ENCODE results near the gene TMCO6. TPM values are rescaled to one million over a fixed set of nuclear protein-coding genes. Genes with fewer than 3 reads are reported as not detected.

The TMCO6 gene
- total and polyA plus RNA-seq, 9 of the 15 experiments (the other 6 are each of a cell fraction or from before 2014, with no cell fraction given), result 3.4 to 46.4 (median 16.7) TPM

DNA sequence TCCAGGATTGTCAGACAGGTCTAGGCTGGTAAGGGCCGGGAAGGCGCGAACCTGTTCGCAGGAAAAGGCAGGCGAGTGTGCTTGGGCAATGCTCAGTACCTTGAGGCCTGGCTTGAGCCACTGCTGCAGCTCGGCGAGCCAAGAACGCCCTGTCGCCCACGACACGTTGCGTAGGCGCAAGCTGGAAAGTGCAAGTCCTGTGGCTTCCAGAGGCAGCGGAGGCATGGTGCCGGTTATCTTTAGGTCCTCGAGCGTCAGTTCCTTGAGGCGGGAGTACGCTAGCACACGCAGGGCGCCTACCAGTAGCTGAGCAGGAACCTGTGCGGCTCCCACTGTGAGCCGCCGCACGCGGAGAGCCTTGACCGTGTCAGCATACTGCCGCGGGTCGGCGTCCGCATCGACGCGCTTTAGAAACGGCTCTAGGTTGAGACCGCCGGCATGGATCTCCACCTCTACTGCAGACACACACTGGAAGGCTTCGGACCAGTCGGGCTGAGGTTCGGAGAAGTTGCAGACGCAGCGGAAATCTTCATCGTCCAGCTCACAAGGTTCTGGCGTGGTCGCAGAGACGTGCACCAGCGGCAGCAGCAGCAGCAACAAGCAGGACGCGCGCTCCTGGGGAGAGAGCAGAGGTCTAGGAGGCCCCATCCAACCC, 6.8 kb upstream of the TMCO6 start:
- Histone ChIP-seq H3K4me2 (ENCODE audit: insufficient read depth, low read length) (no peak overlapping the region), H3K27me3 (ENCODE audit: control insufficient read depth in 2 of 2, insufficient read depth in 2 of 2, low read length in 2 of 2) (no peaks in the 10 kb centered on the region), H4K20me1 (replicated peaks; ENCODE audit: control insufficient read depth, insufficient read depth, low read length) (no peaks in the 10 kb centered on the region), H3K27ac (ENCODE audit: extremely low read depth, low read depth, low read length) (no peak overlapping the region), H3K9ac (ENCODE audit: insufficient read depth in 1 of 2, low read depth in 2 of 2, low read length in 2 of 2) (no peak overlapping the region; a peak in 1 of 4 replicates), H2AFZ (ENCODE audit: low read depth, low read length) (no peak overlapping the region), H3K36me3 (ENCODE audit: control insufficient read depth, insufficient read depth, low read length) (no peaks in the 10 kb centered on the region), H3K4me3 (no peak overlapping the region), H3K9me3 (replicated peaks; ENCODE audit: control insufficient read depth, insufficient read depth, low read depth, low read length) (no peaks in the 10 kb centered on the region), H3K79me2 (ENCODE audit: control insufficient read depth, insufficient read depth, low read length) (no peaks in the 10 kb centered on the region), H3K4me1 (replicated peaks in 1 of 2; ENCODE audit: control insufficient read depth in 2 of 2, insufficient read depth in 2 of 2, low read length in 2 of 2) (peaks cover 0 to 14% of the 10 kb centered on the region in 2 experiments; a peak in 3 of 5 replicates), H3K9me1 (ENCODE audit: control insufficient read depth, insufficient read depth, low read length) (no peaks in the 10 kb centered on the region)
- no peak for DNase-seq (ENCODE audit: extremely low read depth in 1 of 4, low spot score in 3 of 4)
- ChIA-PET CTCF (ENCODE audit: low intra/inter-chr PET ratio) (no interaction called here), POLR2A (interaction anchor here (1.2 kb wide), 1 partner anchor 10 kb away, joined by 3 read pairs; no protein-coding TSS in a partner anchor)
- intact Hi-C loops (cut with micrococcal nuclease), result no loop called here
- ATAC-seq, result no peak
- in situ Hi-C loops (cut with MboI), result no loop called here
- no peak for FAIRE-seq
- WGBS (ENCODE audit: insufficient coverage, low coverage, missing lambda C conversion rate), result 90% methylated on average over 32 of the region's 51 CpGs
- TF ChIP-seq NR2F6 (CRISPR knock-in tag; IDR thresholded peaks at IDR 0.05), result no peak
- TF ChIP-seq, protein P1, sequence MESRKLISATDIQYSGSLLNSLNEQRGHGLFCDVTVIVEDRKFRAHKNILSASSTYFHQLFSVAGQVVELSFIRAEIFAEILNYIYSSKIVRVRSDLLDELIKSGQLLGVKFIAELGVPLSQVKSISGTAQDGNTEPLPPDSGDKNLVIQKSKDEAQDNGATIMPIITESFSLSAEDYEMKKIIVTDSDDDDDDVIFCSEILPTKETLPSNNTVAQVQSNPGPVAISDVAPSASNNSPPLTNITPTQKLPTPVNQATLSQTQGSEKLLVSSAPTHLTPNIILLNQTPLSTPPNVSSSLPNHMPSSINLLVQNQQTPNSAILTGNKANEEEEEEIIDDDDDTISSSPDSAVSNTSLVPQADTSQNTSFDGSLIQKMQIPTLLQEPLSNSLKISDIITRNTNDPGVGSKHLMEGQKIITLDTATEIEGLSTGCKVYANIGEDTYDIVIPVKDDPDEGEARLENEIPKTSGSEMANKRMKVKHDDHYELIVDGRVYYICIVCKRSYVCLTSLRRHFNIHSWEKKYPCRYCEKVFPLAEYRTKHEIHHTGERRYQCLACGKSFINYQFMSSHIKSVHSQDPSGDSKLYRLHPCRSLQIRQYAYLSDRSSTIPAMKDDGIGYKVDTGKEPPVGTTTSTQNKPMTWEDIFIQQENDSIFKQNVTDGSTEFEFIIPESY (CRISPR knock-in tag; IDR thresholded peaks at IDR 0.05), result peak; percentile 70; the same call in 1 of the 2 replicates
- BruUV-seq (replicated peaks), result no TSS peak

DNA sequence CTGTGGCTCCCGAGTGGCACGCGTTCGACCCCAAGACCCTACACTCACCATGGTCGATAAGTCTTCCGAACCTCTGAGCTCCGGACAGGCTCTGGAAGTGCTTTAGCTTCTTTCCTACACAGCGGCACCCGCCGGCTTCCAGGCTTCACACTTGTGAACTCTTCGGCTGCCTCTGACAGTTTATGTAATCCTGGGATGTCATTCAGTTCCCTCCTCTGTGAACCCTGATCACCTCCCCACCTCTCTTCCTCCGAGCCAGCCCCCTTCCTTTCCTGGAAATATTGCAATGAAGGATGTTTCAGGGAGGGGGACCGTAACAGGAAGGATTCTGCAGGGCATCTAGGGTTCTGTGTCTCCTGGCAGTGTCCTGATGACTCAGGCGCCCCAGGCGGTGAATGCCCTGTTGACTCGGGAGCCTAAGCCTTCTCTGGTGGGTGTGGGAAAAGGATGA, 6.2 kb upstream of the TMCO6 start, which contains the start of gene CD14:
CD14 (minus strand) TSS at position 155 of the 451 bp plus-strand sequence; CDS start at position 51, 104 bp downstream.
- intact Hi-C loops (cut with micrococcal nuclease) (no loop called here), in situ Hi-C loops (cut with MboI) (no loop called here)
- Histone ChIP-seq H3K9me3 (replicated peaks; ENCODE audit: control insufficient read depth, insufficient read depth, low read depth, low read length) (no peaks in the 10 kb centered on the region), H3K27ac (ENCODE audit: extremely low read depth, low read depth, low read length) (no peak within 1 kb of the TSS), H4K20me1 (replicated peaks; ENCODE audit: control insufficient read depth, insufficient read depth, low read length) (no peaks in the 10 kb centered on the region), H3K36me3 (ENCODE audit: control insufficient read depth, insufficient read depth, low read length) (no peaks in the 10 kb centered on the region), H3K4me1 (replicated peaks in 1 of 2; ENCODE audit: control insufficient read depth in 2 of 2, insufficient read depth in 2 of 2, low read length in 2 of 2) (peaks cover 2 to 14% of the 10 kb centered on the region in 2 experiments; a peak in 3 of 5 replicates), H3K27me3 (ENCODE audit: control insufficient read depth in 2 of 2, insufficient read depth in 2 of 2, low read length in 2 of 2) (no peaks in the 10 kb centered on the region), H2AFZ (ENCODE audit: low read depth, low read length) (no peak within 1 kb of the TSS), H3K9me1 (ENCODE audit: control insufficient read depth, insufficient read depth, low read length) (no peaks in the 10 kb centered on the region), H3K4me3 (no peak within 1 kb of the TSS), H3K79me2 (ENCODE audit: control insufficient read depth, insufficient read depth, low read length) (no peaks in the 10 kb centered on the region), H3K4me2 (ENCODE audit: insufficient read depth, low read length) (no peak within 1 kb of the TSS), H3K9ac (ENCODE audit: insufficient read depth in 1 of 2, low read depth in 2 of 2, low read length in 2 of 2) (no peak within 1 kb of the TSS; a peak in 1 of 4 replicates)
- ChIA-PET CTCF (ENCODE audit: low intra/inter-chr PET ratio) (no interaction called here), POLR2A (no interaction called here)
- DNase-seq (ENCODE audit: extremely low read depth in 1 of 4, low spot score in 3 of 4) (no peak), ATAC-seq (no peak), FAIRE-seq (no peak)
- WGBS (ENCODE audit: insufficient coverage, low coverage, missing lambda C conversion rate), result 80% methylated on average over 13 of the region's 16 CpGs
- BruUV-seq (replicated peaks), result no TSS peak
- TF ChIP-seq ZHX1 (conservative IDR thresholded peaks at IDR 0.05; ENCODE audit: low read length) (no peak), MIER1 (IDR thresholded peaks at IDR 0.05; ENCODE audit: low read depth) (no peak), SNIP1 (IDR thresholded peaks at IDR 0.05; ENCODE audit: low read depth) (no peak), MAFK (IDR thresholded peaks at IDR 0.05; ENCODE audit: low read length) (no peak), ZKSCAN3 (CRISPR knock-in tag; IDR thresholded peaks at IDR 0.05) (no peak), RBBP5 (IDR thresholded peaks at IDR 0.05; ENCODE audit: borderline replicate concordance, insufficient read depth, low read length, poor library complexity, severe bottlenecking) (no peak), PHTF2 (CRISPR knock-in tag; IDR thresholded peaks at IDR 0.05) (no peak), DACH1 (IDR thresholded peaks at IDR 0.05; ENCODE audit: partially characterized antibody) (no peak)

All from K562 (cell line).